B cell (primary cell): Measurements from ENCODE around the gene FABP6. TPM values are rescaled to one million over a fixed set of nuclear protein-coding genes. Genes with fewer than 3 reads are reported as not detected.

Source experiments
- ATAC-seq: fragments of 200-7000 bp; cut with Tn5 transposase; one replicate; pipeline ENCODE4 v1.10.0; 2021; ENCODE audit warnings: low read depth, mild to moderate bottlenecking, moderate number of reproducible peaks, moderate library complexity
- CTCF ChIA-PET: fragments of 350-600 bp; sonication (Branson Sonifier 250); formaldehyde crosslinking; loops from one replicate; lab custom pipeline; 2021; ENCODE audit warnings: antibody characterized with exemption, inconsistent platforms; lab: Charles Lee
- POLR2A ChIA-PET: fragments of 350-600 bp; sonication (Branson Sonifier 250); formaldehyde crosslinking; loops from one replicate; lab custom pipeline; 2021; ENCODE audit warnings: antibody characterized with exemption; lab: Charles Lee
- DNase-seq: peaks from one replicate; pipeline ENCODE4 v3.0.0; 2013
- H2AFZ ChIP-seq: 2 replicates; pipeline ENCODE4 v1.6.1; 2012; ENCODE audit warnings: mild to moderate bottlenecking, low read depth, low read length; ENCODE audit not compliant: insufficient read depth, poor library complexity, severe bottlenecking
- H3K27ac ChIP-seq, 2 donors: 1 replicate in 1 of 2; 2 replicates in 1 of 2; pipeline ENCODE4 v1.5.1; 2012 to 2013; ENCODE audit warnings: low read length in 2 of 2, mild to moderate bottlenecking in 2 of 2, moderate library complexity in 1 of 2
- H3K27me3 ChIP-seq, 4 experiments: fragments of 200-600 bp in 1 of 4; sonication (generic) in 1 of 4; replicated peaks in 1 of 4; 1 replicate in 2 of 4; 2 replicates in 2 of 4; pipeline versions ENCODE4 v1.6.1 to v1.7.0; 2013 to 2016; ENCODE audit warnings: low read length in 3 of 4, mild to moderate bottlenecking in 2 of 4, mixed read lengths in 1 of 4, moderate library complexity in 1 of 4; ENCODE audit not compliant: insufficient read depth in 4 of 4, control insufficient read depth in 3 of 4; ENCODE audit errors: control extremely low read depth in 1 of 4
- H3K36me3 ChIP-seq, 2 experiments: replicated peaks in 1 of 2; 1 replicate in 1 of 2; 2 replicates in 1 of 2; pipeline versions ENCODE4 v1.6.1 to v1.7.1; 2013; ENCODE audit warnings: low read length in 1 of 2; ENCODE audit not compliant: insufficient read depth in 2 of 2, control insufficient read depth in 1 of 2; ENCODE audit errors: control extremely low read depth in 1 of 2, extremely low read depth in 1 of 2
- H3K4me1 ChIP-seq, 2 donors: fragments of 200-600 bp in 1 of 2; sonication (generic) in 1 of 2; 1 replicate in 1 of 2; 2 replicates in 1 of 2; pipeline versions ENCODE4 v1.5.1 to v1.6.1; 2013 to 2017; ENCODE audit warnings: low read length in 2 of 2; ENCODE audit not compliant: control insufficient read depth in 2 of 2, insufficient read depth in 2 of 2
- H3K4me2 ChIP-seq: replicated peaks from 2 replicates; pipeline ENCODE3; 2012; ENCODE audit warnings: mild to moderate bottlenecking, low read depth, low read length; ENCODE audit not compliant: poor library complexity, severe bottlenecking
- H3K4me3 ChIP-seq, 5 experiments: fragments of 200-600 bp in 1 of 5; sonication (generic) in 1 of 5; 1 replicate in 3 of 5; 2 replicates in 2 of 5; pipeline versions ENCODE4 v1.5.1 to v1.7.0; 2011 to 2016; ENCODE audit warnings: low read length in 4 of 5, mild to moderate bottlenecking in 4 of 5, low read depth in 2 of 5, control low read depth in 1 of 5, moderate library complexity in 1 of 5; ENCODE audit not compliant: insufficient read depth in 1 of 5; ENCODE audit errors: control extremely low read depth in 1 of 5, extremely low read depth in 1 of 5
- H3K79me2 ChIP-seq: fragments of 200-600 bp; sonication (generic); one replicate; pipeline ENCODE4 v1.6.0; 2016; ENCODE audit warnings: low read length; ENCODE audit not compliant: control insufficient read depth, insufficient read depth
- H3K9ac ChIP-seq: fragments of 200-600 bp; sonication (generic); 2 replicates; pipeline ENCODE4 v1.6.1; 2017; ENCODE audit warnings: mild to moderate bottlenecking, low read length, moderate library complexity
- H3K9me3 ChIP-seq, 3 donors: one replicate each; pipeline versions ENCODE4 v1.6.1 to v1.7.1; 2013; ENCODE audit warnings: low read length in 2 of 3; ENCODE audit not compliant: control insufficient read depth in 2 of 3, insufficient read depth in 1 of 3; ENCODE audit errors: control extremely low read depth in 1 of 3
- H4K20me1 ChIP-seq: 2 replicates; pipeline ENCODE4 v1.6.0; 2012; ENCODE audit warnings: mild to moderate bottlenecking, low read length; ENCODE audit not compliant: insufficient read depth, control insufficient read depth, poor library complexity, severe bottlenecking
- H3K27ac Mint-ChIP-seq: one replicate; pipeline ENCODE4 v1.8.0; 2021; ENCODE audit warnings: mixed read lengths
- H3K27me3 Mint-ChIP-seq: one replicate; pipeline ENCODE4 v1.8.0; 2021; ENCODE audit warnings: mixed read lengths
- H3K4me1 Mint-ChIP-seq: one replicate; pipeline ENCODE4 v1.8.0; 2021; ENCODE audit warnings: mixed read lengths
- H3K4me3 Mint-ChIP-seq: one replicate; pipeline ENCODE4 v1.8.0; 2021; ENCODE audit warnings: mixed read lengths
- H3K9me3 Mint-ChIP-seq: one replicate; pipeline ENCODE4 v1.8.0; 2022; ENCODE audit warnings: mixed read lengths; ENCODE audit not compliant: insufficient read depth
- EZH2 ChIP-seq: IDR thresholded peaks from 2 replicates; pipeline ENCODE4 v1.6.1; 2012; ENCODE audit warnings: borderline replicate concordance, low read depth, mild to moderate bottlenecking, moderate library complexity, low read length; ENCODE audit not compliant: insufficient read depth, poor library complexity, severe bottlenecking
- WGBS: methylation state at CpG from one replicate; pipeline ENCODE4 v1.1.5; 2013; ENCODE audit warnings: missing lambda C conversion rate; ENCODE audit not compliant: insufficient coverage; 5-methylcytosine and 5-hydroxymethylcytosine counted together
- intact Hi-C: fragments of 100-400 bp; cut with micrococcal nuclease; formaldehyde crosslinking; loops from one replicate; pipeline ENCODE4 v1.10.0; 2022
- polyA minus RNA-seq: library from RNA; depleted of rRNA, polyadenylated mRNA; stranded (reverse); fragments of >200 nt; gene quantifications from 2 replicates; pipeline ENCODE4 v1.2.3, GENCODE V29; 2012
- polyA plus RNA-seq: library from polyadenylated mRNA; depleted of rRNA; stranded (reverse); fragments of >200 nt; gene quantifications from 2 replicates; pipeline ENCODE4 v1.2.3, GENCODE V29; 2012
- total RNA-seq, 2 donors: library from RNA; stranded (reverse); fragments of 120-200 nt in 1 of 2; gene quantifications; 1 replicate in 1 of 2; 2 replicates in 1 of 2; pipeline versions ENCODE4 v1.2.3 to v1.2.4, GENCODE V29; 2013 to 2022
- TF ChIP-seq, protein P1 (sequence below): fragments of 200-600 bp; IDR thresholded peaks from one replicate; pipeline ENCODE4 v1.8.0; 2022; ENCODE audit warnings: antibody characterized with exemption, mild to moderate bottlenecking

FABP6 gene, protein sequence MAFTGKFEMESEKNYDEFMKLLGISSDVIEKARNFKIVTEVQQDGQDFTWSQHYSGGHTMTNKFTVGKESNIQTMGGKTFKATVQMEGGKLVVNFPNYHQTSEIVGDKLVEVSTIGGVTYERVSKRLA
- not detected in 2 replicates for total RNA-seq
- total RNA-seq (2013), result not detected
- not detected in 2 replicates for polyA plus RNA-seq
- not detected in 2 replicates for polyA minus RNA-seq

DNA sequence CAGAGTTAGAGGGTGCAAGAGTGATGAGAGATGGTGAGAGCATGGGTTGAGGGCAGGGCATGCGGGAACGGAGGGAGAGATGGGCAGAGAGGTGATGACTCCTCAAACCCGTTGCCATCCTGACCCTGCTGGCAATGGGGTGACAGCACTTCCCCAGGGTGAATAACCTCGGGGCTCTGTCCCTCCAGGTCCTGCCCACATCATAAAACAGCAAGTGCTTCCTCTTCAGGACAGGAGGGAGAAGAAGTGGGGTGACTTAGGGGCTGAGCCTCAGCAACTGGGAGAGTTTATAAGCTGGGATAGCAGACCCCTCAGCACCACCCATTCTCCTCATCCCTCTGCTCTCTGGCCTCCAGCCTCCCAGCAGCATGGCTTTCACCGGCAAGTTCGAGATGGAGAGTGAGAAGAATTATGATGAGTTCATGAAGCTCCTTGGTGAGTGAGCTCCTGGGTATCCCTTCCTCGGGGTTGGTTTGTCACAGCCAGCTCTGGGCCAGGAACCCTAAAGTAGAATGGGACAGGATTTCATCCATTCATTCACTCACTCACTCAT lies at the start of gene FABP6:
FABP6 (plus strand) TSS at position 317 of the 553 bp plus-strand sequence; CDS start at position 369, 52 bp downstream.
- POLR2A ChIA-PET, result no interaction called here
- no peak within 1 kb of the TSS for H3K4me3 Mint-ChIP-seq
- no peaks in the 10 kb centered on the region for H3K9me3 Mint-ChIP-seq

DNA sequence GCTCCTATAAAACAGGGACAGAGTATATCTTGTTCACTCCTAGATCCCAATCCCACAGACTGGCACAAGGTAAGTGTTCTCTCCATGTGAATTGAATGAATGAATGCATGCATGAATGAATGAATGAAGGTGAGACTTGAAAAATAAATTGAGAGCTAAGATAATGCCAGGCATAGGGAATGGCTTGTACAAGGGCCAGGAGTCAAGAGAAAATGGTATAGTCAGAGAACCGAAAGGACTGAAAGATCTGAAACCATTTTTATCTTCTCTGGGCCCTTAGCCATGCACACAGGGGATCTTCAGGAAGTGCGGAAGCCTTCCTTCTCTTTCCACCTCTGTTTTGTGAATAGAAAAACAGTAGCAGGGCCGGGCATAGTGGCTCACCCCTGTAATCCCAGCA lies 48.4 kb upstream of the FABP6 start:
- H3K4me3 Mint-ChIP-seq, result no peak overlapping the region
- H3K4me2 ChIP-seq, result no peak overlapping the region
- no peak overlapping the region for H3K4me3 ChIP-seq
- CTCF ChIA-PET, result no interaction called here
- H3K79me2 ChIP-seq, result no peaks in the 10 kb centered on the region
- intact Hi-C loops, result no loop called here
- no peak overlapping the region for H3K9ac ChIP-seq
- no peak overlapping the region for H3K27ac ChIP-seq
- peaks cover 5 to 6% of the 10 kb centered on the region in 2 donors for H3K4me1 ChIP-seq
- DNase-seq (no peak), ATAC-seq (no peak)
- H3K27me3 ChIP-seq, result peaks cover 0 to 3% (median 0%) of the 10 kb centered on the region in 4 experiments
- H3K36me3 ChIP-seq, result no peaks in the 10 kb centered on the region
- no peak overlapping the region for H2AFZ ChIP-seq
- no peaks in the 10 kb centered on the region for H3K9me3 ChIP-seq
- H3K27ac Mint-ChIP-seq, result no peak overlapping the region
- H3K27me3 Mint-ChIP-seq, result peaks cover 10% of the 10 kb centered on the region
- POLR2A ChIA-PET, result no interaction called here
- H4K20me1 ChIP-seq, result no peaks in the 10 kb centered on the region
- WGBS, result 100% methylated on average over 1 of the region's 3 CpGs
- TF ChIP-seq EZH2, result no peak
- TF ChIP-seq, protein P1, sequence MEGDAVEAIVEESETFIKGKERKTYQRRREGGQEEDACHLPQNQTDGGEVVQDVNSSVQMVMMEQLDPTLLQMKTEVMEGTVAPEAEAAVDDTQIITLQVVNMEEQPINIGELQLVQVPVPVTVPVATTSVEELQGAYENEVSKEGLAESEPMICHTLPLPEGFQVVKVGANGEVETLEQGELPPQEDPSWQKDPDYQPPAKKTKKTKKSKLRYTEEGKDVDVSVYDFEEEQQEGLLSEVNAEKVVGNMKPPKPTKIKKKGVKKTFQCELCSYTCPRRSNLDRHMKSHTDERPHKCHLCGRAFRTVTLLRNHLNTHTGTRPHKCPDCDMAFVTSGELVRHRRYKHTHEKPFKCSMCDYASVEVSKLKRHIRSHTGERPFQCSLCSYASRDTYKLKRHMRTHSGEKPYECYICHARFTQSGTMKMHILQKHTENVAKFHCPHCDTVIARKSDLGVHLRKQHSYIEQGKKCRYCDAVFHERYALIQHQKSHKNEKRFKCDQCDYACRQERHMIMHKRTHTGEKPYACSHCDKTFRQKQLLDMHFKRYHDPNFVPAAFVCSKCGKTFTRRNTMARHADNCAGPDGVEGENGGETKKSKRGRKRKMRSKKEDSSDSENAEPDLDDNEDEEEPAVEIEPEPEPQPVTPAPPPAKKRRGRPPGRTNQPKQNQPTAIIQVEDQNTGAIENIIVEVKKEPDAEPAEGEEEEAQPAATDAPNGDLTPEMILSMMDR, result no peak
- H3K9me3 Mint-ChIP-seq, result no peaks in the 10 kb centered on the region
- peaks cover 6% of the 10 kb centered on the region for H3K4me1 Mint-ChIP-seq

More for the DNA sequence above, at the start of gene FABP6:
- CTCF ChIA-PET, result no interaction called here
- H3K79me2 ChIP-seq, result no peaks in the 10 kb centered on the region
- H2AFZ ChIP-seq, result no peak within 1 kb of the TSS
- no peak within 1 kb of the TSS for H3K9ac ChIP-seq
- H3K27me3 ChIP-seq, result no peaks in the 10 kb centered on the region
- Mint-ChIP-seq H3K27me3 (no peaks in the 10 kb centered on the region), H3K27ac (no peak within 1 kb of the TSS), H3K4me1 (peaks cover 3% of the 10 kb centered on the region)
- H3K36me3 ChIP-seq, result no peaks in the 10 kb centered on the region
- no peak within 1 kb of the TSS for H3K4me3 ChIP-seq
- intact Hi-C loops, result no loop called here
- DNase-seq (no peak), ATAC-seq (no peak)
- no peak within 1 kb of the TSS for H3K4me2 ChIP-seq
- no peak within 1 kb of the TSS for H3K27ac ChIP-seq
- no peaks in the 10 kb centered on the region for H3K4me1 ChIP-seq
- H4K20me1 ChIP-seq, result no peaks in the 10 kb centered on the region
- 50% methylated on average over 2 of the region's 7 CpGs for WGBS
- no peaks in the 10 kb centered on the region for H3K9me3 ChIP-seq
- TF ChIP-seq EZH2, result no peak
- TF ChIP-seq, protein P1, result no peak
